HTERT RPE-1 (cell line): ENCODE results near the gene FHL2.

Experiments
- in situ Hi-C: fragments of 300-500 bp; cut with MboI; formaldehyde crosslinking; loops from 4 replicates; pipeline ENCODE4 v1.14.3; 2020; ENCODE audit warnings: low sequenced_read_pairs

The FHL2 gene

DNA sequence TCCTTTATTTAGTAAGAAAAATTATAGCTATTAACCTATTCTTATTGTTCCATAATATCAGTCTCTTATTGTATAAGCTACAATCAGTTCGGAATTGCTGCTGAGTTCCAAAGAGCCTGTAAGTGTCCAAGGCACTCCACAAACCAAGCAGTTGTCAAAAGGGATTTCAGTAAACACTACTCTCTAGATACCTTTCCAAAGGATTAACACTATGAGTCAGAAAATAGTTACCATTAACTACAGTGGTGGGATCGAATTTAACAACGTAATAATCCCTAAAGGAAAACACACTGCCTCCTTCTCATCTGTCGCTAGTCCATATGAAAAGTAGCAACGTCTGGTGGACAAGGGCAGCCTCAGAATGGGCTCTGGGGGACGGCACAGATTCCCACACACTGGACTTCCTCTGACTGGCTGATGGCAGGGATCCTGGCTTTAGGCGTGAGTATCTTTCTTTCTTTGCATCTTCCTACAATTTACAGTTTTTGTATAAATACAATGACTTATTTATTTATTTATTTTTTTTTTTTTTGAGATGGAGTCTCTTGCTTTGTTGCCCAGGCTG is 78.1 kb downstream of the FHL2 start:
- in situ Hi-C loops: no loop called here

DNA sequence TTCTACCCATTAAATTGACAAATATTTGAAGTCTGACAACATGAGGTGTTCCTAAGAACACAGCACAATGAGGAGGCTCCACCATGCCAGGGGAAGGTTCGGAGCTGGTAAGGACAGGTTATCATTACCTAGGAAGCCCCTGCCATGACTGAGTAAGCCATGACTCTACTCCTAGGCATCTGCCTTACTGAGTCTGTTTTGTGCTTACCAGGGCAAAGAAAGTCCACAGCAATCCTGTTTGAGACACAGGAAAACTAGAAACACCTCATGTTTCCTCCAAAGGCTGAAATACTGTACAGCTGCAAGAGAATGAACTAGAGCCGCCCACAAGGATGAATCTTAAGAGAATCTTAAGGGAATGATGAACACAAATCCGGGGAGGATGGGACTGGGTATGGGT is 80.9 kb downstream of the FHL2 start:
- in situ Hi-C loops: no loop called here

GRCh38 chr2:105315314-105315713 is 83.5 kb downstream of the FHL2 start:
- in situ Hi-C loops: no loop called here

DNA sequence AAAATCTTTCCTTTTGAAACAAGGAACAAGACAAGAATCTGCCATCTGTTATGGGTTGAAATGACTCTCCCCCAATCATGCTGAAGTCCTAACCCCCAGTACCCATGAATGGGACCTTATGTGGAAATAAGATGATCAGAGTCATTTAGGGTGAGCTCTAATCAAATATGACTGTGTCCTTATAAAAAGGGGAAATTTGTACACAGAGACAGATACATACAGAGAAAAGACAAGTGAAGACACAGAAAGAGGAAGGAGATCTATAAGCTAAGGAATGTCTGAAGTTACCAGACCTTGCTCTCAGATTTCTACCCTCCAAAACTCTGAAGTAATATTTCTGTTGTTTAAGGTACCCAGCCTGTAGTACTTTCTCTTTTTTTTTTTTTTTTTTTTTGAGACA is 85.0 kb downstream of the FHL2 start:
- in situ Hi-C loops: no loop called here
